Measurements from ENCODE around the gene NDST4. TPM values are rescaled to one million over a fixed set of nuclear protein-coding genes. Genes with fewer than 3 reads are reported as not detected.

Gene NDST4
- total and polyA plus RNA-seq, 4 donors = 0.65 TPM; not detected in 3

- peak in 2 of 3 donors; percentile 16 to 40 for DNase-seq
- no peaks in the 10 kb centered on the region for H3K36me3 ChIP-seq (ENCODE audit: control insufficient read depth in 4 of 4, insufficient read depth in 4 of 4, low read length in 4 of 4)
- 34 to 41% methylated on average over 2 of the region's 2 CpGs for WGBS, 2 donors
- no peak overlapping the region for H3K9ac ChIP-seq (ENCODE audit: insufficient read depth in 1 of 2, low read length in 2 of 2)
- ATAC-seq (ENCODE audit: insufficient read depth, low FRiP score) = no peak
- H3K4me1 ChIP-seq (ENCODE audit: control insufficient read depth in 5 of 5, insufficient read depth in 5 of 5, low read length in 5 of 5) = peaks cover 0 to 7% (median 0%) of the 10 kb centered on the region in 5 donors
- no peaks in the 10 kb centered on the region for H3K9me3 ChIP-seq (ENCODE audit: control insufficient read depth in 4 of 4, insufficient read depth in 3 of 4, low read length in 3 of 4)
- no peak overlapping the region for H3K27ac ChIP-seq (ENCODE audit: low read depth in 1 of 2, low read length in 1 of 2)
- TF ChIP-seq, protein P1, sequence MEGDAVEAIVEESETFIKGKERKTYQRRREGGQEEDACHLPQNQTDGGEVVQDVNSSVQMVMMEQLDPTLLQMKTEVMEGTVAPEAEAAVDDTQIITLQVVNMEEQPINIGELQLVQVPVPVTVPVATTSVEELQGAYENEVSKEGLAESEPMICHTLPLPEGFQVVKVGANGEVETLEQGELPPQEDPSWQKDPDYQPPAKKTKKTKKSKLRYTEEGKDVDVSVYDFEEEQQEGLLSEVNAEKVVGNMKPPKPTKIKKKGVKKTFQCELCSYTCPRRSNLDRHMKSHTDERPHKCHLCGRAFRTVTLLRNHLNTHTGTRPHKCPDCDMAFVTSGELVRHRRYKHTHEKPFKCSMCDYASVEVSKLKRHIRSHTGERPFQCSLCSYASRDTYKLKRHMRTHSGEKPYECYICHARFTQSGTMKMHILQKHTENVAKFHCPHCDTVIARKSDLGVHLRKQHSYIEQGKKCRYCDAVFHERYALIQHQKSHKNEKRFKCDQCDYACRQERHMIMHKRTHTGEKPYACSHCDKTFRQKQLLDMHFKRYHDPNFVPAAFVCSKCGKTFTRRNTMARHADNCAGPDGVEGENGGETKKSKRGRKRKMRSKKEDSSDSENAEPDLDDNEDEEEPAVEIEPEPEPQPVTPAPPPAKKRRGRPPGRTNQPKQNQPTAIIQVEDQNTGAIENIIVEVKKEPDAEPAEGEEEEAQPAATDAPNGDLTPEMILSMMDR (IDR thresholded peaks at IDR 0.05; ENCODE audit: control extremely low read depth, extremely low read depth) = no peak
- H3K4me3 ChIP-seq = no peak overlapping the region
- no peaks in the 10 kb centered on the region for H3K27me3 ChIP-seq (ENCODE audit: control insufficient read depth in 3 of 3, insufficient read depth in 3 of 3, low read length in 2 of 3)
These were observed 246.3 kb downstream of the NDST4 start for GRCh38 chr4:114866901-114867670.

DNA sequence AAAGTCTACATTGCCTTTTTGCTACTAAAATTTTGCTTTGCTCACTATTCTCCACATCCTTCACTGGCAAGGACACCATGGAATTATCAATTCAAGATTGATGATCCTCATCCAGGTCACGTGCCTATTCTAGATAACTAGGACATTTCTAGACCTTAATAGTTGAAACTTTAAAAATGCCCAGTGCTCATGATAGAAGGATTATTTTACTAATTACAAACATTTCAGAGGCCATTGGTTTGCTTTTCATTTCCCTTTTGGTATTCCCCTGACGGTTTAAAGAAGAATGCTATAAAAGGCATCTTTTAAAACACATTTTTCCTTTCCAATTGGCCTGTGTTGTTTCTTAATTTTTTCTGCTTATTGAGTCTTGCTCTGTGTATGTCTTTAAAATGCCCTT lies 249.4 kb downstream of the NDST4 start:
- 75 to 80% methylated on average over 2 of the region's 2 CpGs for WGBS, 2 donors
- no peak for ATAC-seq (ENCODE audit: insufficient read depth, low FRiP score)
- Histone ChIP-seq H3K9me3 (ENCODE audit: control insufficient read depth in 4 of 4, insufficient read depth in 3 of 4, low read length in 3 of 4) (no peaks in the 10 kb centered on the region), H3K4me1 (ENCODE audit: control insufficient read depth in 5 of 5, insufficient read depth in 5 of 5, low read length in 5 of 5) (peaks cover 0 to 7% (median 0%) of the 10 kb centered on the region in 5 donors), H3K9ac (ENCODE audit: insufficient read depth in 1 of 2, low read length in 2 of 2) (no peak overlapping the region), H3K27me3 (ENCODE audit: control insufficient read depth in 3 of 3, insufficient read depth in 3 of 3, low read length in 2 of 3) (no peaks in the 10 kb centered on the region), H3K4me3 (no peak overlapping the region), H3K27ac (ENCODE audit: low read depth in 1 of 2, low read length in 1 of 2) (no peak overlapping the region), H3K36me3 (ENCODE audit: control insufficient read depth in 4 of 4, insufficient read depth in 4 of 4, low read length in 4 of 4) (no peaks in the 10 kb centered on the region)
- TF ChIP-seq, protein P1 (IDR thresholded peaks at IDR 0.05; ENCODE audit: control extremely low read depth, extremely low read depth) = no peak
- DNase-seq = no peak

DNA sequence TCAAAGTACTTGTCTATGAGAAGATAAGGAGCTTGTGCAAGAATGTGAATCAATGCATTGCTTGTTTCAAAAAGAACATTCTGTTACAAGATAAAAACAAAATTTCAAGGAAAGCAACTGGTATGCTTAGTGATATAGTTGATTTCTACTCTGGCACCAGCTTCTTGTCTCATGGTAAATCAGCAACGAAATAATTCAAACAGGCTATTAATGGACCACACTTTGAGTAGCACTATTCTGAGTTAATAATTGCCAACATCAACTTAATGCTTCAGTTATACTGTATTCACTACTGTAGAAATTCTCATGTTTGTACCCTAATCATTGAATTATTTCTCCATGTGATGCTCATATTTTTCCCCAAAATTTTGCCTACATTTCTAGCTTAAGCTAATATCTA lies 252.6 kb downstream of the NDST4 start:
- no peak overlapping the region for H3K4me3 ChIP-seq
- ATAC-seq (ENCODE audit: insufficient read depth, low FRiP score) (no peak), DNase-seq (peak in 1 of 3 donors; percentile 40)
- H3K36me3 ChIP-seq (ENCODE audit: control insufficient read depth in 4 of 4, insufficient read depth in 4 of 4, low read length in 4 of 4) = no peaks in the 10 kb centered on the region
- WGBS, 2 donors = 55% methylated on average over 1 of the region's 1 CpG
- H3K9ac ChIP-seq (ENCODE audit: insufficient read depth in 1 of 2, low read length in 2 of 2) = no peak overlapping the region
- H3K27ac ChIP-seq (ENCODE audit: low read depth in 1 of 2, low read length in 1 of 2) = no peak overlapping the region
- no peaks in the 10 kb centered on the region for H3K4me1 ChIP-seq (ENCODE audit: control insufficient read depth in 5 of 5, insufficient read depth in 5 of 5, low read length in 5 of 5)
- no peaks in the 10 kb centered on the region for H3K9me3 ChIP-seq (ENCODE audit: control insufficient read depth in 4 of 4, insufficient read depth in 3 of 4, low read length in 3 of 4)
- no peaks in the 10 kb centered on the region for H3K27me3 ChIP-seq (ENCODE audit: control insufficient read depth in 3 of 3, insufficient read depth in 3 of 3, low read length in 2 of 3)
- TF ChIP-seq, protein P1 (IDR thresholded peaks at IDR 0.05; ENCODE audit: control extremely low read depth, extremely low read depth) = no peak

Measured in lung (tissue), 12 donors.